GM10847 (cell line): ENCODE measurements around the gene DISP2.

Experiments used
- POLR2A ChIP-seq: IDR thresholded peaks from 2 replicates; pipeline ENCODE4 v1.6.1; 2011; ENCODE audit not compliant: insufficient read length; ENCODE audit errors: extremely low read depth

The DISP2 gene

GRCh38 chr15:40381818-40382529 lies 24.0 kb downstream of the DISP2 start:
- TF ChIP-seq POLR2A, result no peak

GRCh38 chr15:40382580-40383456 lies 24.8 kb downstream of the DISP2 start, which contains the start of gene KNSTRN:
TSS of gene KNSTRN (plus strand) at chr15:40382721. CDS start at chr15:40382836, 115 bp downstream.
- peak; percentile 50 for TF ChIP-seq POLR2A

DNA sequence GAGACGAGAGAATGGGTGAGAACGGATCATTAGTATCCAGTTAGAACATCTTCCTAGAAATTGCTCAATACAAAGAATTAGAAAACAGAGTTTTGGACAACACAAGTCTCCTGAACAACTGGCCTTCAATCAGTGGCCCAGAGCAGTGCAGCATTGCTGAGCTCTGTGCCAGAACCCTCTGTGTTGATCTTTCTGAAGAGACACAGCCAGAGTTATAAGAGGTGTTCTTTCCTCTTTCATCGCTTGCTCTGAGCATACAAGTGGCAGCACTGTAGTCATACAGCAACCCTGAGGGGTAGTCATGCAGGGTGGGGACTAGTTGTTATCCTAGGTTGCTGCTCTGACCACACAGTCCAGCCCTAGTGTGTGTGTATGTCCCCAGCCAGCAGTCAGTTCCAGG lies 28.5 kb downstream of the DISP2 start:
- TF ChIP-seq POLR2A, result no peak

- TF ChIP-seq POLR2A, result no peak
Measured at GRCh38 chr15:40388941-40389823, 31.2 kb downstream of the DISP2 start.

- TF ChIP-seq POLR2A, result no peak
Measured at GRCh38 chr15:40389824-40390595, 32.0 kb downstream of the DISP2 start.

GRCh38 chr15:40392986-40393948 lies 35.2 kb downstream of the DISP2 start:
- no peak for TF ChIP-seq POLR2A

DNA sequence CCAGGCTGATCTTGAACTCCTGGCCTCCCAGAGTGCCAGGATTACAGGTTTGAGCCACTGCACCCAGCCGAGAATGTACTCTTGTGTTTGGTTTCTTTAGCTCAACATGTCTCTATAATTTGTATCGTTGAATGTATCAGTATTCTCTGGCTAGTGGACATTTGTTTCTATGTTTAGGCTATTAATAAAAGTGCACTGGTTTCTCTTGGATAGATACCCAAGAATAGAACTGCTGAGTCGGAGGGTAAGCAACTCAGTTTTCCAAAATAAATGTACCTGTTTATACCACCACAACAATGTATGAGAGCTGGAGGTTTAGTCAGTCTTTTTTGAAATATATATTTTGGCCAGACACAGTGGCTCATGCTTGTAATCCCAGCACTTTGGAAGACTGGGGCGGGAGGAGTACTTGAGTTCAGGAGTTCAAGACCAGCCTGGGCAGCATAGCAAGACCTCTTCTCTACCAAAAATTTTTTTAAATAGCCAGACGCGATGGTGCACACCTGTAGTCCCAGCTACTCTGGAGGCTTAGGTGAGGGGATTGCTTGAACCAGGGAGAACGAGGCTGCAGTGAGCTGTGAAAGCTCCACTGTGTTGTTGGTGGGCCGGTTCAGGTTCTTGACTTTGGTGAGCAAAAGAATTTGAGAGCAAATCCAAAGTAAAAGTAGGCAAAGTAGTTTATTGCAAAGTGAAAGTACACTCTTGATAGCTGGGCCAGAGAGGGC lies 39.8 kb downstream of the DISP2 start:
- no peak for TF ChIP-seq POLR2A

- no peak for TF ChIP-seq POLR2A
Measured at GRCh38 chr15:40398413-40398873, 40.4 kb downstream of the DISP2 start.

DNA sequence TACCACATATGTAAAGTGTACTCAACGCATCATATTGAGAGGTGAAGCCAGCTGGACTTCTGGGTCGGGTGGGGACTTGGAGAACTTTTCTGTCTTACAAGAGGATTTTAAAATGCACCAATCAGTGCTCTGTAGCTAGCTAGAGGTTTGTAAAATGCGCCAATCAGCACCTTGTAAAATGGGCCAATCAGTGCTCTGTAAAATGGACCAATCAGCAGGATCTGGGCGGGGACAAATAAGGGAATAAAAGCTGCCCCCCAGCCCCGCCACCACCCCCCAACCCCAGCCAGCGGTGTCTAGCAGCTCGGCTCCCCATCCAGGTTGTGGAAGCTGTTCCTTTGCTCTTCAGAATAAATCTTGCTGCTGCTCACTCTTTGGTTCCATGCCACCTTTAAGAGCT lies 41.4 kb downstream of the DISP2 start:
- no peak for TF ChIP-seq POLR2A

- TF ChIP-seq POLR2A, result peak; percentile 85
Measured at GRCh38 chr15:40405501-40406381, 47.7 kb downstream of the DISP2 start, which contains the start of gene IVD. TSS of gene IVD (plus strand) at chr15:40405795. CDS start at chr15:40405828, 33 bp downstream.

DNA sequence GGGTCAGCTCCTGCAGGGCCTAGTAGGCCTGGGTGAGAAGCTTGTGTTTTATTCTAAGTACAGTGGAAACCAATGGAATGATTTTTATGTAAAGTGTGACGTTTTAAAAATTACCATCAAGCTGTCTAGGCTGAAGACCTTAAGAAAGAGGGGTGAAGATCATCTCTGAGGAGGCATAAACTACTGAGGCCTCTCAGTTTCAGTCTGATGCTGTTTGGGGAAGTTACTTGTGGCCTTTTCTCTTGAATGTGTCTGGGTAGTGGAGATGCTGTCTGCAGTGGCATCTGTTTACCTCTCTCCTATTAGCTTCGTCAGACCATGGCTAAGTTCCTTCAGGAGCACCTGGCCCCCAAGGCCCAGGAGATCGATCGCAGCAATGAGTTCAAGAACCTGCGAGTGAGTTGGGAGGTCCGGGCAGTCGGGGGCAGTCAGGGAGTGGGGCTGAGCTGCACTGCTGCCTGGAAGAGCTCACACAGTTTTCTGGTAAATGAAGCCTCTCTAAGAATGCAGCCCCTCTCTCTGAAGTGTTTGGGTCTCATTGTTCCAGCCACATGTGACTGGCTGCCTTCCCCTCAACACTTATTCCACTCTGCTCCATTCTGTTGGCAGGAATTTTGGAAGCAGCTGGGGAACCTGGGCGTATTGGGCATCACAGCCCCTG lies 49.4 kb downstream of the DISP2 start:
- no peak for TF ChIP-seq POLR2A
